GM12872 (cell line): ENCODE data around the gene AASDH.

Source experiments
- CTCF ChIP-seq: IDR thresholded peaks from 3 replicates; pipeline ENCODE4 v1.5.1; 2011; ENCODE audit warnings: low read depth, mild to moderate bottlenecking, low read length, moderate library complexity; ENCODE audit not compliant: insufficient read depth

Gene AASDH

GRCh38 chr4:56297776-56298175 is 89.5 kb downstream of the AASDH start:
- TF ChIP-seq CTCF, result no peak

- no peak for TF ChIP-seq CTCF
These were observed 90.8 kb downstream of the AASDH start for GRCh38 chr4:56296526-56296925.

DNA sequence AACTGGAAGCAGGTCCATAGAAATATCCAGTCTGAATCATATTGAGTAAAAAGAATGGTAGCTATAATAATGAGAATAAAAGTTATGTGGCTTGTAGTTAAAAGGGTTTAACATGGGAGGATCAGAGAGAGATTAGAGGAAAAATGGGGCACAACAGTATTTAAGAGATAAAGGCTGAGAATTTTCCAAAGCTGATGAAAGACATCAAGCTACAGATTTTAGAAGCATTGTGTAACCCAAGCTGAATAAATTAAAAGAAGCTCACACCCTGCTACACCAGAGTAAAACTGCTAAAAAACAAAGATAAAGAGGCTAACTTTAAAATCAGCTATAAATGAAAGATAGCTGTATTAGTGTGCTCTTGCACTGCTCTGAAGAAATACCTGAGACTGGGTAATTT is 94.2 kb downstream of the AASDH start:
- TF ChIP-seq CTCF, result no peak

- TF ChIP-seq CTCF, result no peak
These were observed 97.4 kb downstream of the AASDH start for GRCh38 chr4:56289934-56290333.

GRCh38 chr4:56288663-56289062 is 98.6 kb downstream of the AASDH start:
- no peak for TF ChIP-seq CTCF
